ENCODE results near the gene MAGI3. TPM values are rescaled to one million over a fixed set of nuclear protein-coding genes. Genes with fewer than 3 reads are reported as not detected.

Gene MAGI3
- total and polyA plus RNA-seq, 2 of the 13 experiments (the other 11 are each of a cell fraction or from before 2014, with no cell fraction given): 4.0 to 11.8 TPM

DNA sequence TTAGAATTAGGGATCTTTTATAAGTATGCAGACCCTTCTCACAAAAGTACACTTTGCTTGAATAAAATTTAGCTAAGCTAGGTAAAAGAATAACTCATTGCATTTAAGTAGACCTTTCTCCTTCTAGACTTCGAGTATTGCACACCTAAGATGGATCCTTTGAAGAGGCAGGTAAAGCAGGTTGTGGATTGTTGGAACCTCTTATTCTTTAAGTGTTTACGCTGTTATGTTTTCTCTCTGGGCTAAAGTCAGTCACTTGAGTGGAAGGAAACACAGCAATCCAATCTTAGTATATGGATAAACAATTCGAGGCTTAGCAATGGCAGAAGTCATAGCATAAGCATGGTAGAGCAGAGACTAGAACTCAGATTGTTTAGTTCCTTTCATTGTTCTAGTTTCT, 11.4 kb downstream of the MAGI3 start:
- Histone ChIP-seq H4K20me1 (ENCODE audit: insufficient read depth, low read length) (peaks cover 3% of the 10 kb centered on the region; the same call in 1 of the 2 replicates), H3K27me3 (ENCODE audit: control insufficient read depth in 1 of 2, insufficient read depth in 2 of 2, low read length in 2 of 2) (no peaks in the 10 kb centered on the region), H2AFZ (ENCODE audit: low read length) (no peak overlapping the region), H3K4me2 (ENCODE audit: low read depth, low read length) (no peak overlapping the region), H3K79me2 (ENCODE audit: insufficient read depth, low read length) (peaks cover 79% of the 10 kb centered on the region), H3K27ac (ENCODE audit: extremely low read length, insufficient read depth, low read length) (no peak overlapping the region), H3K4me1 (ENCODE audit: insufficient read depth, low read length) (peaks cover 19% of the 10 kb centered on the region), H3K9ac (ENCODE audit: insufficient read depth, low read depth, low read length) (no peak overlapping the region), H3K36me3 (replicated peaks in 1 of 2; ENCODE audit: control insufficient read depth in 1 of 2, insufficient read depth in 2 of 2, low read length in 2 of 2) (peaks cover 0 to 2% of the 10 kb centered on the region in 2 experiments; a peak in 1 of 5 replicates), H3K9me3 (ENCODE audit: low read length) (no peaks in the 10 kb centered on the region), H3K4me3 (replicated peaks in 1 of 3; ENCODE audit: insufficient read depth in 1 of 3, low read depth in 2 of 3, low read length in 3 of 3) (no peak overlapping the region)
- ATAC-seq (no peak), DNase-seq (ENCODE audit: low spot score) (no peak), FAIRE-seq (no peak)
- POLR2A ChIA-PET: interaction anchor here (1.0 kb wide), 1 partner anchor 12 kb away, joined by 3 read pairs; the partner anchor contains the start of gene MAGI3
- in situ Hi-C loops (cut with HindIII; ENCODE audit: extremely low pct_ligation_motif_present, low pct_unique_long_range_greater_than_20kb) (no loop called here), intact Hi-C loops (cut with micrococcal nuclease; ENCODE audit: unreplicated experiment) (no loop called here)
- TF ChIP-seq PCBP2 (optimal IDR thresholded peaks at IDR 0.05; ENCODE audit: low read depth, low read length, poor library complexity, severe bottlenecking) (no peak), ZSCAN20 (CRISPR knock-in tag; IDR thresholded peaks at IDR 0.05; ENCODE audit: borderline replicate concordance) (no peak)
- CTCF ChIA-PET (ENCODE audit: low intra/inter-chr PET ratio, low total read pairs): no interaction called here
- 97% methylated on average over 3 of the region's 3 CpGs for WGBS (ENCODE audit: low lambda C conversion rate)
- no TSS peak for BruUV-seq (replicated peaks)

DNA sequence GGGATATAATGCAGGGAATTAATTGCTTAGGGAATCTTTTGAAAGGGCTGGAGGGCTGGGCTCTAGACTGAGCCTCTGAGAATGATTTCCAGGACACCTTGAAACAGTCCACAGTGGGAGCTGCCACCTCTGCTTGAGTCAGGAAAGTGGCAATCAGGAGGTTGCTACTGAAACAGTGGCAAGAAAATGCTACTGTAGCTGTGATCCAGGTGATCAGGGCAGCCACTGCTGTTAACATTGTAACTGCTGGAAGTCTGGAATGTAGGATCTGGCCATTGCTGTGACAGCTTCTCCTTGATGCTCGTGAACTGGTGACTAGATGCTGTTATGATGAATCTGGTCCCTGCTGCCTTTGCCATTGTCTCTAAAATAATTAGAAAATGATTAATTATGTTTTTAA, 12.8 kb downstream of the MAGI3 start:
- no peak overlapping the region for H3K9ac ChIP-seq (ENCODE audit: insufficient read depth, low read depth, low read length)
- H2AFZ ChIP-seq (ENCODE audit: low read length): no peak overlapping the region
- no CpG with 5 or more reads among the region's 1 CpG for WGBS (ENCODE audit: low lambda C conversion rate)
- H3K4me1 ChIP-seq (ENCODE audit: insufficient read depth, low read length): peaks cover 13% of the 10 kb centered on the region
- DNase-seq (ENCODE audit: low spot score) (no peak), ATAC-seq (no peak), FAIRE-seq (no peak)
- H3K36me3 ChIP-seq (replicated peaks in 1 of 2; ENCODE audit: control insufficient read depth in 1 of 2, insufficient read depth in 2 of 2, low read length in 2 of 2): peaks cover 0 to 2% of the 10 kb centered on the region in 2 experiments; a peak in 1 of 5 replicates
- intact Hi-C loops (cut with micrococcal nuclease; ENCODE audit: unreplicated experiment): no loop called here
- H3K79me2 ChIP-seq (ENCODE audit: insufficient read depth, low read length): peaks cover 66% of the 10 kb centered on the region
- H3K4me3 ChIP-seq (replicated peaks in 1 of 3; ENCODE audit: insufficient read depth in 1 of 3, low read depth in 2 of 3, low read length in 3 of 3): no peak overlapping the region
- no peak overlapping the region for H3K4me2 ChIP-seq (ENCODE audit: low read depth, low read length)
- H3K27me3 ChIP-seq (ENCODE audit: control insufficient read depth in 1 of 2, insufficient read depth in 2 of 2, low read length in 2 of 2): no peaks in the 10 kb centered on the region
- in situ Hi-C loops (cut with HindIII; ENCODE audit: extremely low pct_ligation_motif_present, low pct_unique_long_range_greater_than_20kb): no loop called here
- peaks cover 3% of the 10 kb centered on the region; the same call in 1 of the 2 replicates for H4K20me1 ChIP-seq (ENCODE audit: insufficient read depth, low read length)
- POLR2A ChIA-PET: no interaction called here
- CTCF ChIA-PET (ENCODE audit: low intra/inter-chr PET ratio, low total read pairs): no interaction called here
- no peak for TF ChIP-seq KDM2A (CRISPR knock-in tag; IDR thresholded peaks at IDR 0.05; ENCODE audit: borderline replicate concordance, low read depth)
- H3K27ac ChIP-seq (ENCODE audit: extremely low read length, insufficient read depth, low read length): no peak overlapping the region
- BruUV-seq (replicated peaks): no TSS peak
- no peaks in the 10 kb centered on the region for H3K9me3 ChIP-seq (ENCODE audit: low read length)
